ENCODE data around the gene CXCL5.
A peak's percentile ranks its signal among the peaks of the same experiment; 100 is the strongest.

CXCL5 gene

GRCh38 chr4:73998040-73999011 lies at the start of gene CXCL5:
Gene CXCL5, minus strand, starts transcription at chr4:73998677. Its CDS starts 96 bp downstream, at chr4:73998581.
- DNase-seq (ENCODE audit: low spot score), result peak; percentile 22

GRCh38 chr4:74047152-74047551 lies 48.7 kb upstream of the CXCL5 start:
- DNase-seq (ENCODE audit: low spot score), result no peak

- DNase-seq (ENCODE audit: low spot score), result no peak
Observed at GRCh38 chr4:74045772-74046171, 47.3 kb upstream of the CXCL5 start.

- no peak for DNase-seq (ENCODE audit: low spot score)
Observed at GRCh38 chr4:74045247-74045646, 46.8 kb upstream of the CXCL5 start.

GRCh38 chr4:74044677-74045076 lies 46.2 kb upstream of the CXCL5 start:
- DNase-seq (ENCODE audit: low spot score), result no peak

GRCh38 chr4:74042681-74043080 lies 44.2 kb upstream of the CXCL5 start:
- no peak for DNase-seq (ENCODE audit: low spot score)

- DNase-seq (ENCODE audit: low spot score), result no peak
Observed at GRCh38 chr4:74041418-74041817, 42.9 kb upstream of the CXCL5 start.

- no peak for DNase-seq (ENCODE audit: low spot score)
Observed at GRCh38 chr4:74039315-74039763, 40.9 kb upstream of the CXCL5 start.

- DNase-seq (ENCODE audit: low spot score), result peak; percentile 41
Observed at GRCh38 chr4:74038425-74039314, 40.2 kb upstream of the CXCL5 start, which contains the start of gene CXCL3. Gene CXCL3, minus strand, starts transcription at chr4:74038689. Its CDS starts 78 bp downstream, at chr4:74038611.

GRCh38 chr4:74038086-74038424 lies 39.6 kb upstream of the CXCL5 start:
- DNase-seq (ENCODE audit: low spot score), result no peak

- DNase-seq (ENCODE audit: low spot score), result no peak
Observed at GRCh38 chr4:74037076-74037955, 38.8 kb upstream of the CXCL5 start.

GRCh38 chr4:74033739-74034138 lies 35.3 kb upstream of the CXCL5 start:
- DNase-seq (ENCODE audit: low spot score), result no peak

GRCh38 chr4:74032064-74032463 lies 33.6 kb upstream of the CXCL5 start:
- no peak for DNase-seq (ENCODE audit: low spot score)

GRCh38 chr4:74031576-74031975 lies 33.1 kb upstream of the CXCL5 start:
- no peak for DNase-seq (ENCODE audit: low spot score)

- DNase-seq (ENCODE audit: low spot score), result no peak
Observed at GRCh38 chr4:74030285-74030684, 31.8 kb upstream of the CXCL5 start.

- no peak for DNase-seq (ENCODE audit: low spot score)
Observed at GRCh38 chr4:74028504-74028903, 30.0 kb upstream of the CXCL5 start.

- no peak for DNase-seq (ENCODE audit: low spot score)
Observed at GRCh38 chr4:74023709-74024108, 25.2 kb upstream of the CXCL5 start.

GRCh38 chr4:74021601-74022000 lies 23.1 kb upstream of the CXCL5 start:
- DNase-seq (ENCODE audit: low spot score), result no peak

- DNase-seq (ENCODE audit: low spot score), result no peak
Observed at GRCh38 chr4:74018771-74019170, 20.3 kb upstream of the CXCL5 start.

GRCh38 chr4:74018116-74018515 lies 19.6 kb upstream of the CXCL5 start:
- DNase-seq (ENCODE audit: low spot score), result no peak

- no peak for DNase-seq (ENCODE audit: low spot score)
Observed at GRCh38 chr4:74016068-74016467, 17.6 kb upstream of the CXCL5 start.
